ENCODE results near the gene BAMBI. TPM values are rescaled to one million over a fixed set of nuclear protein-coding genes. Genes with fewer than 3 reads are reported as not detected.

BAMBI gene
- total and polyA plus RNA-seq, 2 of the 8 experiments (the other 6 are each of a cell fraction or from before 2014, with no cell fraction given): 5.6 to 26.4 TPM

- TF ChIP-seq SRF (IDR thresholded peaks at IDR 0.05; ENCODE audit: low read depth, low read length) (no peak), GTF2F1 (IDR thresholded peaks at IDR 0.05; ENCODE audit: borderline replicate concordance, low read depth, low read length) (no peak), SP1 (IDR thresholded peaks at IDR 0.05; ENCODE audit: low read depth, low read length) (no peak), TAF7 (optimal IDR thresholded peaks at IDR 0.05; ENCODE audit: borderline replicate concordance, low read depth, low read length) (no peak), CTCF (IDR thresholded peaks at IDR 0.05; ENCODE audit: control extremely low read depth in 1 of 3, insufficient read depth in 1 of 3, low read depth in 1 of 3, low read length in 3 of 3) (no peak), SIN3A (conservative IDR thresholded peaks at IDR 0.05 in 1 of 2, IDR thresholded peaks at IDR 0.05 in 1 of 2; ENCODE audit: low read depth in 1 of 2, low read length in 2 of 2) (no peak)
Observed at GRCh38 chr10:28633750-28634149, 43.6 kb upstream of the BAMBI start (continued).

Measured in H1 (cell line).